Loucy (cell line): Measurements from ENCODE around the gene MIPEP.

Experiments
- H2AFZ ChIP-seq: fragments of 200-600 bp; sonication (generic); 2 replicates; pipeline ENCODE4 v1.6.0; 2016; ENCODE audit warnings: antibody characterized with exemption, mild to moderate bottlenecking, low read length, moderate library complexity
- H3F3A ChIP-seq: fragments of 200-600 bp; 2 replicates; pipeline ENCODE4 v1.6.0; 2016; ENCODE audit warnings: antibody characterized with exemption, low read depth, mild to moderate bottlenecking
- H3K27me3 ChIP-seq: fragments of 200-600 bp; sonication (generic); 2 replicates; pipeline ENCODE4 v1.6.1; 2014; ENCODE audit warnings: low read length, mild to moderate bottlenecking; ENCODE audit not compliant: insufficient read depth, poor library complexity, severe bottlenecking
- H3K36me3 ChIP-seq: fragments of 200-600 bp; sonication (generic); 2 replicates; pipeline ENCODE4 v1.6.1; 2016; ENCODE audit warnings: low read length; ENCODE audit not compliant: insufficient read depth
- H3K4me1 ChIP-seq: fragments of 200-600 bp; sonication (generic); 2 replicates; pipeline ENCODE4 v1.5.1; 2014; ENCODE audit warnings: low read length, mild to moderate bottlenecking; ENCODE audit not compliant: insufficient read depth, poor library complexity, severe bottlenecking
- H3K4me2 ChIP-seq: fragments of 200-600 bp; sonication (generic); 2 replicates; pipeline ENCODE4 v1.6.0; 2014; ENCODE audit warnings: antibody characterized with exemption, low read length, low read depth, mild to moderate bottlenecking; ENCODE audit not compliant: poor library complexity, severe bottlenecking
- H3K4me3 ChIP-seq: fragments of 200-600 bp; sonication (generic); 2 replicates; pipeline ENCODE4 v1.5.1; 2014; ENCODE audit warnings: low read length, mild to moderate bottlenecking, mixed read lengths; ENCODE audit not compliant: poor library complexity, severe bottlenecking
- H3K79me2 ChIP-seq: fragments of 200-600 bp; sonication (generic); 2 replicates; pipeline ENCODE4 v1.6.1; 2014; ENCODE audit warnings: low read length; ENCODE audit not compliant: insufficient read depth
- H3K9ac ChIP-seq: fragments of 200-600 bp; sonication (generic); 2 replicates; pipeline ENCODE4 v1.6.0; 2014; ENCODE audit warnings: mild to moderate bottlenecking, low read depth, low read length, moderate library complexity; ENCODE audit not compliant: poor library complexity, severe bottlenecking
- H3K9me2 ChIP-seq: fragments of 200-600 bp; sonication (generic); replicated peaks from 2 replicates; pipeline ENCODE4 v1.6.1; 2016; ENCODE audit warnings: low read depth, low read length, mixed read lengths
- H3K9me3 ChIP-seq: fragments of 200-600 bp; sonication (generic); 2 replicates; pipeline ENCODE4 v1.6.1; 2014; ENCODE audit warnings: mild to moderate bottlenecking, antibody characterized with exemption, low read length, low read depth; ENCODE audit not compliant: insufficient read depth
- H4K20me1 ChIP-seq: fragments of 200-600 bp; sonication (generic); 2 replicates; pipeline ENCODE4 v1.6.0; 2014; ENCODE audit warnings: antibody characterized with exemption, low read length, mild to moderate bottlenecking; ENCODE audit not compliant: insufficient read depth, poor library complexity, severe bottlenecking
- CTCF ChIP-seq: fragments of 200-600 bp; sonication (generic); conservative IDR thresholded peaks from 2 replicates; pipeline ENCODE4 v1.5.1; 2014; ENCODE audit warnings: mild to moderate bottlenecking, antibody characterized with exemption, low read length
- EZH2phosphoT487 ChIP-seq: fragments of 200-600 bp; IDR thresholded peaks from 2 replicates; pipeline ENCODE4 v1.6.1; 2018; ENCODE audit warnings: antibody characterized with exemption, mild to moderate bottlenecking, moderate library complexity, borderline replicate concordance

MIPEP gene

GRCh38 chr13:23683084-23683483 is 206.1 kb downstream of the MIPEP start:
- no peak overlapping the region for H3K4me2 ChIP-seq
- no peak for TF ChIP-seq CTCF
- TF ChIP-seq EZH2phosphoT487 = no peak
- no peaks in the 10 kb centered on the region for H3K27me3 ChIP-seq
- no peak overlapping the region for H2AFZ ChIP-seq
- no peak overlapping the region for H3K4me3 ChIP-seq
- no peak overlapping the region for H3K9ac ChIP-seq
- no peaks in the 10 kb centered on the region for H3F3A ChIP-seq
- H3K36me3 ChIP-seq = no peaks in the 10 kb centered on the region
- H4K20me1 ChIP-seq = no peaks in the 10 kb centered on the region
- no peaks in the 10 kb centered on the region for H3K9me2 ChIP-seq
- no peaks in the 10 kb centered on the region for H3K79me2 ChIP-seq
- no peaks in the 10 kb centered on the region for H3K4me1 ChIP-seq
- H3K9me3 ChIP-seq = peaks cover 7% of the 10 kb centered on the region

GRCh38 chr13:23680845-23681669 is 208.1 kb downstream of the MIPEP start:
- no peak for TF ChIP-seq EZH2phosphoT487
- no peak for TF ChIP-seq CTCF
- H3K9me3 ChIP-seq = peaks cover 7% of the 10 kb centered on the region
- H3K27me3 ChIP-seq = no peaks in the 10 kb centered on the region
- H3K4me2 ChIP-seq = no peak overlapping the region
- H3K9me2 ChIP-seq = no peaks in the 10 kb centered on the region
- H3K79me2 ChIP-seq = no peaks in the 10 kb centered on the region
- no peak overlapping the region for H3K9ac ChIP-seq
- no peak overlapping the region for H2AFZ ChIP-seq
- no peaks in the 10 kb centered on the region for H3K4me1 ChIP-seq
- no peaks in the 10 kb centered on the region for H3F3A ChIP-seq
- no peak overlapping the region for H3K4me3 ChIP-seq
- no peaks in the 10 kb centered on the region for H4K20me1 ChIP-seq
- H3K36me3 ChIP-seq = no peaks in the 10 kb centered on the region
